PC-9 (cell line): ENCODE data around the gene MAN1A2. TPM values are rescaled to one million over a fixed set of nuclear protein-coding genes. Genes with fewer than 3 reads are reported as not detected.
A peak's percentile ranks its signal among the peaks of the same experiment; 100 is the strongest.

ENCODE experiments used
- BruUV-seq: library from RNA; stranded (reverse); fragments of 400-500 nt; replicated peaks from 2 replicates; lab custom pipeline; 2021; lab: Mats Ljungman, UMichigan
- CTCF ChIA-PET: fragments of 300-600 bp; sonication (Branson Sonifier 250); formaldehyde crosslinking; loops from one replicate; lab custom pipeline; 2022; ENCODE audit warnings: antibody characterized with exemption; lab: Charles Lee
- POLR2A ChIA-PET: fragments of 300-600 bp; sonication (Branson Sonifier 250); formaldehyde crosslinking; loops from one replicate; lab custom pipeline; 2022; ENCODE audit warnings: antibody characterized with exemption; ENCODE audit not compliant: unreplicated experiment; lab: Charles Lee
- DNase-seq, 2 experiments: peaks; one replicate each; pipeline versions ENCODE4 v3.0.0 to v3.0.0-alpha.2; 2015 to 2022; ENCODE audit warnings: mixed read lengths in 1 of 2
- H2AFZ ChIP-seq: fragments of 200-600 bp; sonication (generic); 2 replicates; pipeline ENCODE4 v1.8.1; 2017; ENCODE audit warnings: antibody characterized with exemption
- H3F3A ChIP-seq: fragments of 200-600 bp; sonication (generic); 2 replicates; pipeline ENCODE4 v1.8.1; 2017; ENCODE audit warnings: antibody characterized with exemption, mild to moderate bottlenecking, low read depth; ENCODE audit not compliant: insufficient read depth
- H3K27ac ChIP-seq: fragments of 200-600 bp; sonication (generic); 2 replicates; pipeline ENCODE4 v1.6.1; 2016; ENCODE audit warnings: mixed run types
- H3K27me3 ChIP-seq: fragments of 200-600 bp; sonication (generic); 2 replicates; pipeline ENCODE4 v1.6.1; 2016; ENCODE audit warnings: low read depth, mixed run types; ENCODE audit not compliant: insufficient read depth
- H3K36me3 ChIP-seq: fragments of 200-600 bp; sonication (generic); 2 replicates; pipeline ENCODE4 v1.6.1; 2016; ENCODE audit warnings: low read depth, mixed run types
- H3K4me1 ChIP-seq: fragments of 200-600 bp; sonication (generic); replicated peaks from 2 replicates; pipeline ENCODE4 v1.6.1; 2016; ENCODE audit warnings: mixed run types; ENCODE audit not compliant: insufficient read depth
- H3K4me2 ChIP-seq: fragments of 200-600 bp; sonication (generic); 2 replicates; pipeline ENCODE4 v1.6.1; 2017; ENCODE audit warnings: mixed run types
- H3K4me3 ChIP-seq: fragments of 200-600 bp; sonication (generic); 2 replicates; pipeline ENCODE4 v1.6.1; 2016; ENCODE audit warnings: mixed run types
- H3K79me2 ChIP-seq: fragments of 200-600 bp; sonication (generic); 2 replicates; pipeline ENCODE4 v1.6.1; 2017; ENCODE audit warnings: low read depth, mixed run types
- H3K9me2 ChIP-seq: fragments of 200-600 bp; sonication (generic); 2 replicates; pipeline ENCODE4 v1.8.1; 2017; ENCODE audit warnings: mild to moderate bottlenecking; ENCODE audit not compliant: insufficient read depth
- H3K9me3 ChIP-seq: fragments of 200-600 bp; sonication (generic); 2 replicates; pipeline ENCODE4 v1.8.1; 2016; ENCODE audit warnings: low read depth; ENCODE audit not compliant: insufficient read depth
- H4K20me1 ChIP-seq: fragments of 200-600 bp; sonication (generic); 2 replicates; pipeline ENCODE4 v1.8.1; 2017; ENCODE audit not compliant: insufficient read depth
- EZH2 ChIP-seq: fragments of 200-600 bp; sonication (generic); IDR thresholded peaks from 2 replicates; pipeline ENCODE4 v1.8.0; 2017; ENCODE audit warnings: antibody characterized with exemption, low read depth
- intact Hi-C: fragments of 100-400 bp; cut with micrococcal nuclease; formaldehyde crosslinking; loops from one replicate; pipeline ENCODE4 v1.10.0; 2022; ENCODE audit not compliant: unreplicated experiment
- total RNA-seq: library from RNA; stranded (reverse); gene quantifications from 2 replicates; pipeline ENCODE4 v1.2.3, GENCODE V29; 2021
- TF ChIP-seq, protein P1 (sequence below): fragments of 200-600 bp; sonication (generic); conservative IDR thresholded peaks from 2 replicates; pipeline ENCODE4 v1.6.1; 2017; ENCODE audit warnings: mixed run types, antibody characterized with exemption, mild to moderate bottlenecking, moderate library complexity

The MAN1A2 gene
- total RNA-seq, 1 experiment from 2014 or later: 50.3 TPM

DNA sequence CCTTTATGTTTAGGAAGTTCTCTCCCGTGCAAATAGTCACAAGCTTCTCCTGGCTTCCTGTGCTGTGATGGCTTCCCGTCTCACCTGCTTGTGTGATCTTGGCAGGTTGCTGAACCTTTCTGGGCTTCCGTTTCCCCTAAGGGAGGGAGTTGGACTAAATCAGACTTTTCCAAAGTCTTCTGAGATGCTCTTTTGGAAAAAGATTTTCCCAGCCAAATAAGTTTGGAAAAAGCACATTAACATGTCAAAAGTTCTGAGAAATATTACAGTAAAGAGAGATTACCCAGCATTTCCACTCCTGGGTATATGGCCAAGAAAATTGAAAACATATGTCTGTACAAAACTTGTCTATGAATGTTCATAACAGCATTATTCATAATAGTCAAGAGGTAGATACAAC, 202.6 kb downstream of the MAN1A2 start:
- no peak for DNase-seq
- no peak overlapping the region for H2AFZ ChIP-seq
- intact Hi-C loops: loop anchor here (2.0 kb wide), 1 partner anchor 29 kb away; no protein-coding TSS in a partner anchor
- H3K9me3 ChIP-seq: no peaks in the 10 kb centered on the region
- CTCF ChIA-PET: no interaction called here
- H3K27me3 ChIP-seq: no peaks in the 10 kb centered on the region
- BruUV-seq: no TSS peak
- H3K27ac ChIP-seq: peak overlapping the region; percentile 84
- peak overlapping the region; percentile 84 for H3K4me2 ChIP-seq
- H3K79me2 ChIP-seq: no peaks in the 10 kb centered on the region
- no peaks in the 10 kb centered on the region for H3K9me2 ChIP-seq
- peaks cover 44% of the 10 kb centered on the region for H3K4me1 ChIP-seq
- no peaks in the 10 kb centered on the region for H3K36me3 ChIP-seq
- H3F3A ChIP-seq: peaks cover 32% of the 10 kb centered on the region
- no peak for TF ChIP-seq EZH2
- TF ChIP-seq, protein P1, sequence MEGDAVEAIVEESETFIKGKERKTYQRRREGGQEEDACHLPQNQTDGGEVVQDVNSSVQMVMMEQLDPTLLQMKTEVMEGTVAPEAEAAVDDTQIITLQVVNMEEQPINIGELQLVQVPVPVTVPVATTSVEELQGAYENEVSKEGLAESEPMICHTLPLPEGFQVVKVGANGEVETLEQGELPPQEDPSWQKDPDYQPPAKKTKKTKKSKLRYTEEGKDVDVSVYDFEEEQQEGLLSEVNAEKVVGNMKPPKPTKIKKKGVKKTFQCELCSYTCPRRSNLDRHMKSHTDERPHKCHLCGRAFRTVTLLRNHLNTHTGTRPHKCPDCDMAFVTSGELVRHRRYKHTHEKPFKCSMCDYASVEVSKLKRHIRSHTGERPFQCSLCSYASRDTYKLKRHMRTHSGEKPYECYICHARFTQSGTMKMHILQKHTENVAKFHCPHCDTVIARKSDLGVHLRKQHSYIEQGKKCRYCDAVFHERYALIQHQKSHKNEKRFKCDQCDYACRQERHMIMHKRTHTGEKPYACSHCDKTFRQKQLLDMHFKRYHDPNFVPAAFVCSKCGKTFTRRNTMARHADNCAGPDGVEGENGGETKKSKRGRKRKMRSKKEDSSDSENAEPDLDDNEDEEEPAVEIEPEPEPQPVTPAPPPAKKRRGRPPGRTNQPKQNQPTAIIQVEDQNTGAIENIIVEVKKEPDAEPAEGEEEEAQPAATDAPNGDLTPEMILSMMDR: no peak
- peak overlapping the region; percentile 49; the same call in 1 of the 2 replicates for H3K4me3 ChIP-seq
- POLR2A ChIA-PET: no interaction called here
- H4K20me1 ChIP-seq: no peaks in the 10 kb centered on the region

DNA sequence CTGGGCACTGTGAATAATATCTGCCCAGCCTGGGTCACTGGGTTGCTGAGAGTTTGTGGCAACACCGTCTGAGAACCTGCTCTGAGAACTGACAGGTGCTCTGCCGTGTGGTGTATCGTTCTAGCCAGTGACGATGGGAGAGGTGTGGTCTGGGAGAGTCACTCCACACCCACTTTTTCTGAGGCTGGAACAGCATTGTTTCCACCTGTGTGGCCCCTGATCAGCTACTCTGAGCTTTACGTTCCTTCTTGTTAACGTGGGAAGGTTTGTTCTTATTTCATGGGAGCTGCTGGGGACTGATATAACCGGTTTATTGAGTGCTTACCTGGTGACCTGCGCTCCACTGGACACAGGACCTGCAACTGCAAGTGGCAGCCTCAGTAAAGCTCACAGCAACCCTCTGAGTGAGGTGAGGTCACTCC, 203.8 kb downstream of the MAN1A2 start:
- CTCF ChIA-PET: interaction anchor here (0.6 to 1.2 kb wide), 3 partner anchors 35 to 455 kb away, joined by 3 to 7 read pairs (median 4); no protein-coding TSS in a partner anchor
- TF ChIP-seq, protein P1: no peak
- no peak for TF ChIP-seq EZH2
- Histone ChIP-seq H3K4me1 (peaks cover 41% of the 10 kb centered on the region), H3K27ac (peak overlapping the region; percentile 84), H3K36me3 (no peaks in the 10 kb centered on the region), H2AFZ (peak overlapping the region; percentile 77), H3K9me3 (no peaks in the 10 kb centered on the region), H3K9me2 (no peaks in the 10 kb centered on the region), H3K27me3 (no peaks in the 10 kb centered on the region), H3K4me2 (peak overlapping the region; percentile 84), H4K20me1 (no peaks in the 10 kb centered on the region), H3K79me2 (no peaks in the 10 kb centered on the region), H3K4me3 (peak overlapping the region; percentile 49; the same call in 1 of the 2 replicates), H3F3A (peaks cover 32% of the 10 kb centered on the region)
- intact Hi-C loops: loop anchor here (1.0 to 2.0 kb wide), 2 partner anchors 30 to 34 kb away; no protein-coding TSS in a partner anchor
- BruUV-seq: no TSS peak
- DNase-seq: peak; percentile 77 to 100
- POLR2A ChIA-PET: interaction anchor here (0.6 to 0.8 kb wide), 4 partner anchors 78 to 668 kb away, joined by 3 to 5 read pairs (median 4); partner anchors contain the start of gene TTF2

DNA sequence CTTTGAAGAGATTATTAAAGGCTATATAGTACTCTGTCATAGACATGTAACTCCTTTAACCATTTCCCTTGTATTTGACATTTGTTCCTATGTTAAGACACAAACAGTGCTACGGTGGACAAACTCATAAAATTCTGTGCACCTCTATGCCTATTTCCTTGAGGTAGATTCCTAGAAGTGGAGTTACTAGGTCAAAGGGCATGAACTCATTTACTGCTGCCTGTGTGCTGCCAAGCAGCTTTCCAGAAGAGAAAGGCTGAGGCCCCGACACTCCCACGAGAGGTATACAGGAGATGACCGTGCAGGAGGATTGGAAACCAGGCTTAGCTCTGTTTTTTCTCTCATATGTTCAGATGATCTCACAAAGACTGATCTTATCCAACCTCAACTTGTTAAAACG, 204.2 kb downstream of the MAN1A2 start:
- Histone ChIP-seq H3K9me2 (no peaks in the 10 kb centered on the region), H3K27me3 (no peaks in the 10 kb centered on the region), H3K36me3 (no peaks in the 10 kb centered on the region), H3K79me2 (no peaks in the 10 kb centered on the region), H2AFZ (no peak overlapping the region; the same call in 1 of the 2 replicates), H4K20me1 (no peaks in the 10 kb centered on the region), H3F3A (peaks cover 32% of the 10 kb centered on the region), H3K4me2 (peak overlapping the region; percentile 84), H3K4me3 (peak overlapping the region; percentile 49; the same call in 1 of the 2 replicates), H3K9me3 (no peaks in the 10 kb centered on the region), H3K4me1 (peaks cover 41% of the 10 kb centered on the region), H3K27ac (peak overlapping the region; percentile 84)
- ChIA-PET POLR2A (interaction anchor here (0.6 to 0.8 kb wide), 3 partner anchors 77 to 511 kb away, joined by 4 to 5 read pairs (median 4); partner anchors contain the start of gene TTF2), CTCF (interaction anchor here (0.6 to 1.2 kb wide), 3 partner anchors 35 to 455 kb away, joined by 3 to 7 read pairs (median 4); no protein-coding TSS in a partner anchor)
- peak in 1 of 2 experiments; percentile 58 for DNase-seq
- TF ChIP-seq, protein P1: no peak
- no TSS peak for BruUV-seq
- intact Hi-C loops: loop anchor here (1.0 to 2.0 kb wide), 2 partner anchors 31 to 34 kb away; no protein-coding TSS in a partner anchor
